K562 (cell line): ENCODE measurements around the gene PADI4. TPM values are rescaled to one million over a fixed set of nuclear protein-coding genes. Genes with fewer than 3 reads are reported as not detected.

Source experiments
- ATAC-seq: fragments of 200-7000 bp; cut with Tn5 transposase; 3 replicates; pipeline ENCODE4 v1.9.1; 2020; ENCODE audit warnings: moderate library complexity
- BruUV-seq: library from RNA; stranded (reverse); fragments of 400-500 nt; replicated peaks from 2 replicates; lab custom pipeline; 2021; lab: Mats Ljungman, UMichigan
- CTCF ChIA-PET: fragments of 300-600 bp; formaldehyde crosslinking; extraction: SDS; loops from one replicate; lab custom pipeline; 2021; ENCODE audit warnings: low intra/inter-chr PET ratio; lab: Yijun Ruan, JAX
- POLR2A ChIA-PET: fragments of 300-600, 350-650 bp; sonication (Branson Sonifier 250); formaldehyde crosslinking; extraction: SDS; loops from one replicate; lab custom pipeline; 2021; ENCODE audit warnings: antibody characterized with exemption, inconsistent platforms; lab: Yijun Ruan, JAX
- DNase-seq, 4 experiments: peaks; one replicate each; pipeline versions ENCODE4 v3.0.0 to v3.0.0-alpha.2; 2011 to 2018; ENCODE audit warnings: low spot score in 3 of 4, mixed read lengths in 3 of 4; ENCODE audit errors: extremely low read depth in 1 of 4
- FAIRE-seq: peaks from 2 replicates; lab custom pipeline; 2011; peaks lifted over from hg19 to GRCh38; lab: Jason Lieb, UNC
- H2AFZ ChIP-seq: 2 replicates; pipeline ENCODE4 v1.6.0; 2011; ENCODE audit warnings: low read depth, low read length, control low read depth, inconsistent platforms
- H3K27ac ChIP-seq: fragments of 200-600 bp; 3 replicates; pipeline ENCODE4 v1.8.0; 2011; ENCODE audit warnings: low read depth, mild to moderate bottlenecking, control low read depth, inconsistent platforms, low read length, moderate library complexity, mixed read lengths; ENCODE audit errors: extremely low read depth
- H3K27me3 ChIP-seq, 2 experiments: fragments of 300-600 bp in 1 of 2; 2 replicates in 1 of 2; 3 replicates in 1 of 2; pipeline versions ENCODE4 v1.6.0 to v1.8.0; 2011; ENCODE audit warnings: inconsistent platforms in 2 of 2, low read length in 2 of 2, mild to moderate bottlenecking in 1 of 2, mixed read lengths in 1 of 2, moderate library complexity in 1 of 2; ENCODE audit not compliant: control insufficient read depth in 2 of 2, insufficient read depth in 2 of 2
- H3K36me3 ChIP-seq: fragments of 300-600 bp; 3 replicates; pipeline ENCODE4 v1.8.0; 2011; ENCODE audit warnings: mild to moderate bottlenecking, low read length, inconsistent platforms; ENCODE audit not compliant: control insufficient read depth, insufficient read depth
- H3K4me1 ChIP-seq, 2 experiments: fragments of 200-600 bp in 1 of 2; replicated peaks in 1 of 2; 2 replicates in 1 of 2; 3 replicates in 1 of 2; pipeline versions ENCODE4 v1.5.1 to v1.8.0; 2011; ENCODE audit warnings: inconsistent platforms in 2 of 2, low read length in 2 of 2, mild to moderate bottlenecking in 1 of 2, mixed read lengths in 1 of 2, moderate library complexity in 1 of 2; ENCODE audit not compliant: control insufficient read depth in 2 of 2, insufficient read depth in 2 of 2
- H3K4me2 ChIP-seq: 2 replicates; pipeline ENCODE4 v1.6.1; 2011; ENCODE audit warnings: low read length, control low read depth, inconsistent platforms, mixed read lengths; ENCODE audit not compliant: insufficient read depth
- H3K4me3 ChIP-seq: fragments of 200-600 bp; sonication (generic), shearing (Covaris generic); 2 replicates; pipeline ENCODE4 v1.5.1; 2016; ENCODE audit warnings: control low read depth, inconsistent platforms
- H3K79me2 ChIP-seq: fragments of 200-600 bp; 3 replicates; pipeline ENCODE4 v1.8.0; 2011; ENCODE audit warnings: low read length, inconsistent platforms; ENCODE audit not compliant: control insufficient read depth, insufficient read depth
- H3K9ac ChIP-seq, 2 experiments: 2 replicates each; pipeline versions ENCODE4 v1.6.0 to v1.6.1; 2011; ENCODE audit warnings: low read depth in 2 of 2, low read length in 2 of 2, control low read depth in 1 of 2, inconsistent platforms in 1 of 2, mild to moderate bottlenecking in 1 of 2, mixed read lengths in 1 of 2; ENCODE audit not compliant: insufficient read depth in 1 of 2
- H3K9me1 ChIP-seq: one replicate; pipeline ENCODE4 v1.6.0; 2011; ENCODE audit warnings: inconsistent platforms, mild to moderate bottlenecking, low read length, moderate library complexity; ENCODE audit not compliant: control insufficient read depth, insufficient read depth
- H3K9me3 ChIP-seq: replicated peaks from 2 replicates; pipeline ENCODE4 v1.5.1; 2011; ENCODE audit warnings: low read depth, low read length, inconsistent platforms; ENCODE audit not compliant: control insufficient read depth, insufficient read depth
- H4K20me1 ChIP-seq: replicated peaks from 2 replicates; pipeline ENCODE4 v1.6.1; 2011; ENCODE audit warnings: low read length, inconsistent platforms, mixed read lengths; ENCODE audit not compliant: control insufficient read depth, insufficient read depth
- BACH1 ChIP-seq: fragments of 200-800 bp; sonication (Bioruptor generic); IDR thresholded peaks from 2 replicates; pipeline ENCODE4 v1.6.1; 2016; ENCODE audit warnings: missing genetic modification characterization, missing compliant biosample characterization
- C11orf30 ChIP-seq: fragments of 450-650 bp; IDR thresholded peaks from 2 replicates; pipeline ENCODE4 v1.6.1; 2016; ENCODE audit warnings: low read depth, mild to moderate bottlenecking
- CTCFL ChIP-seq: IDR thresholded peaks from 2 replicates; pipeline ENCODE4 v1.6.1; 2011; ENCODE audit warnings: borderline replicate concordance, low read depth, mild to moderate bottlenecking, moderate library complexity, low read length; ENCODE audit not compliant: insufficient read depth, poor library complexity, severe bottlenecking
- ETV6 ChIP-seq, 3 experiments: fragments of 150-350 bp in 1 of 3; sonication (generic) in 1 of 3; formaldehyde crosslinking in 1 of 3; IDR thresholded peaks; 2 replicates each; pipeline versions ENCODE4 v1.6.1 to v1.8.0; 2014 to 2022; ENCODE audit warnings: borderline replicate concordance in 2 of 3, low read depth in 2 of 3, antibody characterized with exemption in 1 of 3, low read length in 1 of 3, mild to moderate bottlenecking in 1 of 3, missing genetic modification reagents in 1 of 3
- HDAC8 ChIP-seq: fragments of 450-650 bp; IDR thresholded peaks from 2 replicates; pipeline ENCODE4 v1.6.1; 2016; ENCODE audit warnings: mild to moderate bottlenecking, missing genetic modification characterization, moderate library complexity, missing compliant biosample characterization
- JUND ChIP-seq, 2 experiments: IDR thresholded peaks; 2 replicates in 1 of 2; 3 replicates in 1 of 2; pipeline ENCODE4 v1.6.1; 2011; ENCODE audit warnings: borderline replicate concordance in 2 of 2, low read depth in 2 of 2, low read length in 2 of 2, improper control_type of control experiment in 1 of 2, missing biosample characterization in 1 of 2, missing genetic modification characterization in 1 of 2, missing genetic modification reagents in 1 of 2
- LCOR ChIP-seq: sonication (generic); formaldehyde crosslinking; IDR thresholded peaks from 2 replicates; pipeline ENCODE4 v1.8.0; 2022; ENCODE audit warnings: mild to moderate bottlenecking, missing genetic modification reagents
- MCM2 ChIP-seq: fragments of 450-650 bp; IDR thresholded peaks from 2 replicates; pipeline ENCODE4 v1.6.1; 2017; ENCODE audit warnings: low read depth, mild to moderate bottlenecking
- PCBP2 ChIP-seq: fragments of 200-400 bp; formaldehyde crosslinking; IDR thresholded peaks from 2 replicates; pipeline ENCODE4 v1.6.1; 2018; ENCODE audit warnings: low read length, low read depth, mild to moderate bottlenecking, moderate library complexity; ENCODE audit not compliant: poor library complexity, severe bottlenecking
- ZKSCAN8 ChIP-seq: fragments of 200-800 bp; sonication (Bioruptor generic); IDR thresholded peaks from 2 replicates; pipeline ENCODE4 v1.6.1; 2016; ENCODE audit warnings: missing genetic modification characterization, missing compliant biosample characterization
- ZNF3 ChIP-seq: fragments of 250-450 bp; sonication (Bioruptor Pico); IDR thresholded peaks from 2 replicates; pipeline ENCODE4 v1.5.0; 2021; ENCODE audit warnings: mild to moderate bottlenecking, moderate library complexity
- ZNF436 ChIP-seq: fragments of 250-450, 450-650 bp; sonication (Bioruptor Pico); formaldehyde crosslinking; IDR thresholded peaks from 2 replicates; pipeline ENCODE4 v1.7.0; 2020; ENCODE audit warnings: mild to moderate bottlenecking
- ZNF507 ChIP-seq: conservative IDR thresholded peaks from 2 replicates; pipeline ENCODE4 v1.6.1; 2017; ENCODE audit warnings: missing genetic modification characterization, missing compliant biosample characterization
- WGBS: fragments of 100-300 bp; shearing (Covaris generic); methylation state at CpG from one replicate; pipeline ENCODE4 v1.1.6; 2016; ENCODE audit warnings: low coverage, mixed read lengths; ENCODE audit not compliant: insufficient coverage; ENCODE audit errors: missing lambda C conversion rate; 5-methylcytosine and 5-hydroxymethylcytosine counted together
- in situ Hi-C: fragments of 300-500 bp; cut with MboI; formaldehyde crosslinking; loops from 4 replicates; pipeline ENCODE4 v1.15.0; 2018; ENCODE audit warnings: inconsistent platforms, mixed read lengths
- intact Hi-C: fragments of 100-400 bp; cut with micrococcal nuclease; formaldehyde crosslinking; loops from 2 replicates; pipeline ENCODE4 v1.14.2; 2022
- polyA plus RNA-seq, 8 experiments: library from polyadenylated mRNA; depleted of rRNA in 4 of 8; stranded (reverse) in 5 of 8; unstranded in 3 of 8; fragments of >200 nt; fragmentation: Nextera tagmentation in 2 of 8; fragmentation: Illumina TruSeq in 1 of 8; extraction: Ambion mirVana in 2 of 8; extraction: Trizol in 1 of 8; gene quantifications; 2 replicates each; pipeline versions ENCODE4 v1.2.1 to v1.2.3, GENCODE V29; 2011 to 2014; ENCODE audit warnings: inconsistent platforms in 1 of 8, missing spikeins in 1 of 8
- total RNA-seq, 7 experiments: library from RNA; depleted of rRNA in 6 of 7; stranded (reverse); fragments of >200 nt in 6 of 7; fragmentation: Illumina TruSeq in 2 of 7; extraction: Trizol in 2 of 7; gene quantifications; 2 replicates each; pipeline versions ENCODE4 v1.2.1 to v1.2.3, GENCODE V29; 2011 to 2021; ENCODE audit warnings: low replicate concordance in 1 of 7
- TF ChIP-seq, protein P1 (sequence below): fragments of 450-650 bp; IDR thresholded peaks from 2 replicates; pipeline ENCODE4 v1.7.0; 2016; ENCODE audit warnings: borderline replicate concordance
- TF ChIP-seq, protein P2 (sequence below): IDR thresholded peaks from 3 replicates; pipeline ENCODE4 v1.6.1; 2011; ENCODE audit warnings: borderline replicate concordance, mild to moderate bottlenecking, moderate library complexity; ENCODE audit not compliant: insufficient read length; ENCODE audit errors: extremely low read depth

The PADI4 gene
- total and polyA plus RNA-seq, 9 of the 15 experiments (the other 6 are each of a cell fraction or from before 2014, with no cell fraction given), result 0.22 to 0.33 TPM; not detected in 7

GRCh38 chr1:17280436-17280835, 27.6 kb upstream of the PADI4 start:
- H2AFZ ChIP-seq, result no peak overlapping the region
- DNase-seq (no peak), FAIRE-seq (no peak)
- H4K20me1 ChIP-seq, result peaks cover 21% of the 10 kb centered on the region
- no peak overlapping the region for H3K27ac ChIP-seq
- 0 out of 5 replicates have a peak, but pooled peaks cover 0 to 2% of the 10 kb centered on the region in 2 experiments for H3K4me1 ChIP-seq
- H3K36me3 ChIP-seq, result no peaks in the 10 kb centered on the region
- H3K4me2 ChIP-seq, result no peak overlapping the region
- POLR2A ChIA-PET, result interaction anchor here (0.6 kb wide), 1 partner anchor 57 kb away, joined by 3 read pairs; no protein-coding TSS in a partner anchor
- no peaks in the 10 kb centered on the region for H3K79me2 ChIP-seq
- no peak overlapping the region for H3K9ac ChIP-seq
- TF ChIP-seq CTCFL, result no peak
- no peak for TF ChIP-seq ZKSCAN8 (CRISPR knock-in tag)
- TF ChIP-seq HDAC8 (tag), result no peak
- TF ChIP-seq JUND (IDR thresholded peaks at IDR 0.05; ENCODE audit: borderline replicate concordance, low read depth, low read length), result no peak
- no peak for TF ChIP-seq JUND (tag; IDR thresholded peaks at IDR 0.05; ENCODE audit: borderline replicate concordance, low read depth, low read length)
- TF ChIP-seq, protein P1, sequence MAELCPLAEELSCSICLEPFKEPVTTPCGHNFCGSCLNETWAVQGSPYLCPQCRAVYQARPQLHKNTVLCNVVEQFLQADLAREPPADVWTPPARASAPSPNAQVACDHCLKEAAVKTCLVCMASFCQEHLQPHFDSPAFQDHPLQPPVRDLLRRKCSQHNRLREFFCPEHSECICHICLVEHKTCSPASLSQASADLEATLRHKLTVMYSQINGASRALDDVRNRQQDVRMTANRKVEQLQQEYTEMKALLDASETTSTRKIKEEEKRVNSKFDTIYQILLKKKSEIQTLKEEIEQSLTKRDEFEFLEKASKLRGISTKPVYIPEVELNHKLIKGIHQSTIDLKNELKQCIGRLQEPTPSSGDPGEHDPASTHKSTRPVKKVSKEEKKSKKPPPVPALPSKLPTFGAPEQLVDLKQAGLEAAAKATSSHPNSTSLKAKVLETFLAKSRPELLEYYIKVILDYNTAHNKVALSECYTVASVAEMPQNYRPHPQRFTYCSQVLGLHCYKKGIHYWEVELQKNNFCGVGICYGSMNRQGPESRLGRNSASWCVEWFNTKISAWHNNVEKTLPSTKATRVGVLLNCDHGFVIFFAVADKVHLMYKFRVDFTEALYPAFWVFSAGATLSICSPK, result no peak
- no peak for TF ChIP-seq ZNF436 (CRISPR knock-in tag)
- TF ChIP-seq LCOR (CRISPR knock-in tag), result no peak
- TF ChIP-seq MCM2, result no peak
- TF ChIP-seq, protein P2, sequence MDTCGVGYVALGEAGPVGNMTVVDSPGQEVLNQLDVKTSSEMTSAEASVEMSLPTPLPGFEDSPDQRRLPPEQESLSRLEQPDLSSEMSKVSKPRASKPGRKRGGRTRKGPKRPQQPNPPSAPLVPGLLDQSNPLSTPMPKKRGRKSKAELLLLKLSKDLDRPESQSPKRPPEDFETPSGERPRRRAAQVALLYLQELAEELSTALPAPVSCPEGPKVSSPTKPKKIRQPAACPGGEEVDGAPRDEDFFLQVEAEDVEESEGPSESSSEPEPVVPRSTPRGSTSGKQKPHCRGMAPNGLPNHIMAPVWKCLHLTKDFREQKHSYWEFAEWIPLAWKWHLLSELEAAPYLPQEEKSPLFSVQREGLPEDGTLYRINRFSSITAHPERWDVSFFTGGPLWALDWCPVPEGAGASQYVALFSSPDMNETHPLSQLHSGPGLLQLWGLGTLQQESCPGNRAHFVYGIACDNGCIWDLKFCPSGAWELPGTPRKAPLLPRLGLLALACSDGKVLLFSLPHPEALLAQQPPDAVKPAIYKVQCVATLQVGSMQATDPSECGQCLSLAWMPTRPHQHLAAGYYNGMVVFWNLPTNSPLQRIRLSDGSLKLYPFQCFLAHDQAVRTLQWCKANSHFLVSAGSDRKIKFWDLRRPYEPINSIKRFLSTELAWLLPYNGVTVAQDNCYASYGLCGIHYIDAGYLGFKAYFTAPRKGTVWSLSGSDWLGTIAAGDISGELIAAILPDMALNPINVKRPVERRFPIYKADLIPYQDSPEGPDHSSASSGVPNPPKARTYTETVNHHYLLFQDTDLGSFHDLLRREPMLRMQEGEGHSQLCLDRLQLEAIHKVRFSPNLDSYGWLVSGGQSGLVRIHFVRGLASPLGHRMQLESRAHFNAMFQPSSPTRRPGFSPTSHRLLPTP, result no peak
- no peak for TF ChIP-seq ETV6 (IDR thresholded peaks at IDR 0.05; ENCODE audit: borderline replicate concordance in 1 of 2, low read depth in 2 of 2, low read length in 1 of 2)
- no peak for TF ChIP-seq ETV6 (CRISPR knock-in tag; IDR thresholded peaks at IDR 0.05; ENCODE audit: borderline replicate concordance)
- no peak for TF ChIP-seq C11orf30
- no peak for TF ChIP-seq BACH1 (tag)
- TF ChIP-seq ZNF3 (CRISPR knock-in tag), result no peak
- TF ChIP-seq ZNF507, result no peak
- no peak for TF ChIP-seq PCBP2
- TF ChIP-seq, all 486 proteins: peak for 0
- Histone ChIP-seq H3K4me3 (no peak overlapping the region), H3K9me3 (no peaks in the 10 kb centered on the region), H3K27me3 (peaks cover 23 to 69% of the 10 kb centered on the region in 2 experiments), H3K9me1 (no peaks in the 10 kb centered on the region)
- in situ Hi-C loops, result no loop called here
- intact Hi-C loops, result no loop called here
- CTCF ChIA-PET, result no interaction called here
- WGBS, result 0% methylated on average over 6 of the region's 7 CpGs
- no TSS peak for BruUV-seq
- ATAC-seq, result no peak
